HG03521 (cell line): ENCODE measurements around the gene FMN1.

ENCODE experiments used
- ATAC-seq: cut with Tn5 transposase; IDR thresholded peaks from one replicate; pipeline ENCODE4 v1.9.1; 2021; ENCODE audit warnings: mild to moderate bottlenecking, moderate library complexity; ENCODE audit not compliant: unreplicated experiment

The FMN1 gene

DNA sequence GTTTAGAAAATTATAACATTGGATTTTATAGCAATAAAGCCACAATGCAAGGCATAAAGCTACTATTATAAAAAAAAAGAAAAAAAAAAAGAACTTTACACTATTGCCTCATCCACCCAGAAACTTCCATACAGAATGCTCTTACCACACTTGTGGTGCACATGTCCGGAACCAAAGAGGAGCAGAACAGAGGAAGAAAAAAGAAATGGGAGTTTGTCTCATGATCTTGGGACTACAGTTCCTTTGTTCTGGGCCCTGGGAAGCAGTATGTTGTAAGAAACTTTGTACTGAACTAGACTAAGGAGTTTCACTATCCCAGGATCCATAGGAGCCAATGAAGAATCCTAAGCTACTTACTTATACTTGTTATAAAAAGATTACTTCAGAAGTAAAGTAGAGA is 36.1 kb downstream of the FMN1 start:
- no peak for ATAC-seq

DNA sequence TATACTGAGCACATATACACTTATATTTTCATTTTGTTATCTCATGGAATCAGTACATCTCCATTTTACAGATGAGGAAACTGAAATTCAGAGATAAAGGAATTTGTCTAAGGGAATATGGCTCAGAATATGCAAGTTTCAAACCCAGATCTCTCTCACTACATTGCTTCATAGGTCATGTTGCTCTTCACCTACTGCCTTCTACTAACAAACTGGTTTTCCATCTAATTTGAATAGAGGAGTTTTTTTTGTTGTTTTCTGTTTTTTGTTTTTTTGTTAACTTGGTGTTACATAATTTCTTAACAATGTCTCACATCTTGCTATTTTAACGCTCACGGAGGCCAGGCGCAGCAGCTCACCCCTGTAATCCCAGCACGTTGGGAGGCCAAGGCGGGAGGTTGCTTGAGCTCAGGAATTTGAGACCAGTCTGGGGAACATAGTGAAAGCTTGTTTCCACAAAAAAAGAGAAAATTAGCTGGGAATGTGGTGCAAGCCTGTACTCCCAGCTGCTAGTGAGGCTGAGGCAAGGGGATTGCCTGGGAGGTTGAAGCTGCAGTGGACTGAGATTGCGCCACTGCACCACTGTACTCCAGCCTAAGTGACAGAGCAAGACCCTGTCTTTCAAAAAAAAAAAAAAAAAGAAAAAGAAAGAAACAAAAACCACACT is 37.0 kb downstream of the FMN1 start:
- ATAC-seq, result no peak

DNA sequence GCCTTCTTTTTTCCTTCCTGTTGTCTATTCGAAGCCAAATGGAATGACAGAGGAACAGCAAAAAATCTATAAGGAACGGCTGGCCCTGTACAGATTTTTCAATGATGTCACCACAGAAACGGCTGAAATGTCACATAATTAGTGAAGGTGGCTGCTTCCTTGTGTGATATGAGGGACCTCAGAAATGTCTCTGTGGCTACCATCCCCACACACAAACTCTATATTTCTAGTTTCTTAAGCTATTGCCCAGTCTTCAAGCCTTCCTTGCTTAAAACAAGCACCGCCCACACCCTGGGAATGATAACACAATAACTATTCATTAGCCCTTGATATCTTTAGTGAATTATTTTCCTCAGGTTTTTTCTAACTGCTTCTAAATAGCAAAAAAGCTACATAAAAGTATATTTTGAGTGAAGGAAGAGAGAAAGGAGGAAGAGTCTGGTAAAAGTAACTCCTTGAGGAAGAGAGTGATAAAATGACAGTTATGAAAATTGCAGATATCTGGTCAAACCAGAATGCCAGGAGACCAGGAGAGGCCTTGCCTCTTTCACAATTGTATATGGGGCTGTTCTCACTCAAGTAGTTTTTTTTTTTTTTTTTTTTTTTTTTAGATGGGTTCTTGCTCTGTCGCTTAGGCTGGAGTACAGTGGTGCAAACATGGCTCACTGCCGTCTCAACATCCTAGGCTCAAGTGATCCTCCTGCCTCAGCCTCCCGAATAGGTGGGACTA is 38.7 kb downstream of the FMN1 start:
- ATAC-seq, result no peak

DNA sequence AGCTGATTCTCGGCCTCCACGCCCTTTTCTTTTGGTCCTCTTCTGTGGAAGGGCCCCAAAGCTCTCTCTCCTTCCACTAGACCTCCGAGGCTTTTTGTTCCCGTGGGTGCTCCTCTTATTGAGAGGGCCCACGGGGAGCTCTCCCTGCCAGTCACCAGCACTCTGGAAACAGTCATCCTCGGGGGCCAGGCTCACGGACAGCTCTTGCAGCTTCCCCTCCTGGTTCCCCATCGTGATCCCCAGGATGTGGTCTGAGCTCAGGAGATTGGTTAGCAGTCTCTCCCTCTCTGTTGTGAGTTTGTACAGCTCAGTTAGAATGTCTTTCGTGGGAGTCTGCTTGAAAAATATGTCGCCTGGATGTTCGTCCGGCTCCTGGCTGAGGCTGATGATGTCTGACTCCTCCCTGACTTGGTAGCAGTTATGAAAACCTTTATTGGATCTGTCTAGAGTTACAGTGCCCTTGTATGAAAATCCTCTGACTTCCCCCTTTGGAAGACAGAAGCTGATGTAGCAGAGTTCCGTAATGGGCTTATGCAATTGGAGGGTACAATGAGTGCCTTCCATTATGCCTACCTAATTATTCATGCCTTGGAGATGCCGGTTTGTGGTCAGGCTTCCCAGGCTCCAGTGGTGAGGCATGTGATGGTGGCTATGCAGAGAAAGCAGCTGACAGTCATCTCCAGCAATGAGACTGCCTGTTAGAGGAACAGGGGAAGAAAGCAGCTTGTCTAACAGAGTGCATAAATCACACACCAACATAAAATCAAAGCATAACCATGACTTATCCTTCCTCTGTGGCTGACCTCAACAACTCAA is 40.0 kb downstream of the FMN1 start:
- no peak for ATAC-seq

DNA sequence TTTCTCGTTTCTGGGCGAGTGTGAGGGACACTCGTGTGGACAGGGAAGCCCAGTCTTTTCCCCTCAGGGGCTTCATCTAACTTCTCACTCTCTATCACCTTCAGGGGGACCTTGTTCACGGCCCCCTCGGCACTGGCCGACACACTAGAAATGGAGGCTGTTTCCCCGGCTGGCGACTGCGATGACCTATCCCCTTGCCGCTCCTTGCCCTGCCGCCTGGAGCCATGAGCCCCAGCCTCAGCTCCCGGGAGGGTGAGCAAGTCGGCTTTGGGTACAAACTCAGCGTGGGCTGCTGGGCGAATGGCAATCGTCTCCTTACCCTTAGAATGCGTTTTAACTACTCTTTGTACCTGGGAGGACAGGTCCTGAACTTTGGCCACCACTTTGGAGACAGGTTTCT is 41.0 kb downstream of the FMN1 start:
- ATAC-seq, result no peak

DNA sequence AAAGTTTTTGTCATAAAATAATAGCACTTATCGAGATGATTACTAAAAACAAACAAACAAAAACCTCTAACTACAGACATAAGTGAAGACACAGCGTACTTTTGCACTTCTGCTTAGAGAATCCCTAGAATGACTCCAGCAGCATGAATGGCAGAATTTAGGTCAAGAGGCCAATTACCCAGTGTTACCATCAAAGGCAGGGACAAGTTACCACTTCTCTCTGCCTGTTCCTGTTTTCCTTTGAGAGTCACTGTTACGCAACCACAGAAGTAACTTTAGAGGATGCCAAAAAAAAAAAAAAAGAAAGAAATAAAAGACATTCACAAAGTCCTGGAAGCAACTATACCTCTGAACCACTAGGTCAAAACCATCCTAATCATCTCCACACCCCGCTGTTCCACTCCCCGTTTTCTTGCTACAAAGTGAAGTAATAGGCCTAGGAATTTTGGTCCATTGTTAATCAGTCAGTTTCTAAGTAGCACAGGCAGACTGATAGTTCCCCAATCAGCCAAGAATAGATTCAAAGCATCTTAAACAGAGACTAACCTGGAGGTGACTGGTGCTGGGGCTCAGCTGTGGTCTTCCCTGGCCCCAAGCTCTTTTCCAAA is 41.9 kb downstream of the FMN1 start:
- ATAC-seq, result no peak

DNA sequence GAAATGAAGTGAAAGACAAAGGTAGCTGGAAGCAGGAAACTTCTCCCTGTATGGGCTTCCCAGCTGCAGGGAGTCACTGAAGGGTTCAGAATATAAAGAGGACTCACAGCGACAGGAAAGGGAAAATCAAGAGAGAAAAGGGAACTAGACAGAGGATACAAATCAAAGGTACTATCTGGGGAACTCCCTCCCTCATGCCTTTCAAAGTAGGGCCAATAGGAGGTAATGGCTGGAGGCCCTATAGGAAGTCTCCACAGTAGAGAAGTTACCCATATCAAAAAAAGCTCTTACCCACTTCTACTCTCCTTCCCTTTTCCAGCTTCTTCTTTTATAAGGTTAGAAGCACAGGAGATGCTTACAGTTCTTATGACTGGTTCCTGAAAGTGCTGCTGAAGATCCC is 43.5 kb downstream of the FMN1 start:
- ATAC-seq, result no peak

DNA sequence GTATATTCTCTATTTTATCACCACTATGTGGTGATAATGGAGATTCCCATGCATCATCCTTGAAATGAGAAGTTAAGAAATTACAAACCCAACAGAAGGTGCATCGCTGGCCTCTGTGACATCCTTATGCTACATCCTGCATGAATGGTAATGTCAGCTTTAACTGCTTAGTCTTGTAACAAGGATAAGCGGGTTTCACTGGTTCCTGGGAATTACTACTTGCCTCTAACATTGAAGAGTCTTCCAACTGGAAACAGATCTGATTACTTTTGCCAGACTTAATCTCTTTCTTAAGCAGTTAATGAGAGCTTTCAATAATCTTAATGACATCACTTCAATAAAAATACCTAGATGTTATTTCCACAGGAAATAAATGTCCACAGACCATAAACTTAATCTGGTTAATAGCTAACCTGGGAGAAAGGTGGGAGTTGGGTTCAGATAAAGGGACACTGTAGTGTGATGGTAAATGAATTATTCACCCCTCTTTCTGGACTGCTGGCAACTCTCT is 44.0 kb downstream of the FMN1 start:
- ATAC-seq, result no peak

DNA sequence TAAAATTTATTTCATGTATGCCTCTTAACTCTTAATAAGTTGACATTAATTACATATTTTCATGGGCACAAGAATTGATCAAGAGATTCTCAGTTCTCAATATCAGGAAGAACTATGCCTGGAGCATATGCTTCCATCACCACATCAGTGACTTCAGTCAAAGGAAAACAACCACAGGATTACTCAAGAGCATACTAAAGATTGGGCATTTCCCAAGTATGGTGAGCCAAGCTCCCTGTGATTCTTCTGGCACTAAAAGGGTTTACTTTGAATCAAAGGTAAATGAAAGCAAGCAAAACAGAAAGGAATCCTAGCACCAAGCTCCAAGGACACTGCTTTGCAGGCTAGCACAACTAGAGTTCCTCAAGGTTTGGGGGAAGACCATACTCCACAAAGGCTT is 44.6 kb downstream of the FMN1 start:
- no peak for ATAC-seq

DNA sequence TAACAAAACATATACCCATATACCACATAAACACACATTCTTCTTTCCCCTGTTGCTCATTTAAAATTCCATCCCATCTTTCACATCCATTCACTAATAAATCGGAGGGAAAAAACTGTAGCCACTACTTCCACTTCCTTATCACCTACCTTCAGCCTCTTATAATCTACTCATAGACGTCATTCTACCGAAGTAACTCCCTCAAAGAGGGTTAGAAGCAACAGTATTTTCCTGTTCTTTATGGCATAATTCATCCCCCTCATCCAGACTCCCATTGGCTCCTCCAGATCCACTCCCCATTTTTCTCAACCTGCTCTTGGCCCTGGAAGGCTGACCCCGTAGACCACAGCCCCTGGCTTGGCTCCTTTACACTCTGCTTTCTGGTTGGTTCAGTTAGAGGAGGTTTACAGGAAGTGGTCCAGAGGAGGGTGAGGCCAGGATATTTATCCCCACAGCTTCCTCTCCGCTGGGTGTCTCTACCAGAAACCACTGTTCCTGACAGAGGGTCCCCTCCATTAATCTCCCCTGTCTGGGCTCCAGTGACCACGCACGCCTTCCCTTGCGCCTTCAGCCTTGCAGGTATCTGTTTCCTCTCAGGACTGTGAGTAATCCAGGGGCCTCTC is 46.3 kb downstream of the FMN1 start:
- no peak for ATAC-seq

DNA sequence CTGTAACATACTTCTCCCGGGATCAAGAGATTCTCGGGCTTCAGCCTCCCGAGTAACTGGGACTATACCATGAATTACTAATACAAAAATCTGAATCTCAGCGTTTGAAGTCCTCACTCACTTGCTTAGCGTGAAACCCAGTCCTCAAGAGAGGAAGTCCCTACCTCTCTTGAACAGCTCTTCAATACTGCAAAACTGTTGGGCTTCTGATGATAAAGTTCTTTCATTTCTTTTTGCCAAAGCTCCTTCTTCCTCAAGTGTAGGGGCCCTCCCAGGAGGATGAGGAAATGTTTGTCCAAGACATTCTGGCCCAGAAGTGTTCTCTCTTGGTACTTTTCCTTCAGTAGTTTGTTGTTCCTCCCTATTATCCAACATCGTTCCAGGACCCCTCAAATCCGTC is 48.5 kb downstream of the FMN1 start:
- no peak for ATAC-seq

DNA sequence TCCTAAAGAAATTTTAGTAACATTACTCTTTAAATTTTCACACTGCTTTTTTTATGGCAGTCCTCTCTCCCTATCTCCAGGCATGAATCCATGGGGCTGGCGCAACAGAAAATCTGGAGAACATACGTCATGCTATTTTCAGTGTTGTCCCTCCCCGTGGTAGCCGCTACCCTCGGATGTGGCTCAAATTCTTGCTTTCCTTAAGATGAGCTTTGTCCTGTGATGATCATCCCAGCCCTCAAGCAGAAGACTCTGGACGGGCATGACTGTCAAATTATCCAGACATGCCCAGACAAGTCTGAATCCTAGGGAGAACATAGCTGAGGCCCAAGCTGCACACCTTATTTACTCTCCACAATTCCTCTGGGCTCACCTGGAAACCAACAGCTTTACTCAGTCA is 49.1 kb downstream of the FMN1 start:
- ATAC-seq, result no peak

DNA sequence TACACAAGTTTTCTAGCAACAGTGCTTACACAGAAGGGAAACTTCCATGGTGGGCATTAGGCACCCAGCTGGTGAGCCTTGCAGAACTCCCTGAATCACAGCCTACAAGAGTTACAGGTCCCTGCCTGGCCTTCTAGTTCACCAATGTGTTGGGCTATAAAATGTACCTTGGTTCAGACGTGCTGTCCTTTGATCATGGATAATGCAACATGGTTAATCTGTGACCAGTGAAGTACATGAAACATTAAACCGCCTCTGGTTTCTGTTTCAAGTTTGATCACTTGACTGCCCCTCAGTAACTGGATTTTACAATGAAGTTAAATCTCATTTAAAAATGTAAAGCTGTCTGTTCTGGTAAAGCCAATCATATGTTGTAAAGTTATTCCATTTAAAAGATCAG is 51.8 kb downstream of the FMN1 start:
- ATAC-seq, result peak; percentile 56

DNA sequence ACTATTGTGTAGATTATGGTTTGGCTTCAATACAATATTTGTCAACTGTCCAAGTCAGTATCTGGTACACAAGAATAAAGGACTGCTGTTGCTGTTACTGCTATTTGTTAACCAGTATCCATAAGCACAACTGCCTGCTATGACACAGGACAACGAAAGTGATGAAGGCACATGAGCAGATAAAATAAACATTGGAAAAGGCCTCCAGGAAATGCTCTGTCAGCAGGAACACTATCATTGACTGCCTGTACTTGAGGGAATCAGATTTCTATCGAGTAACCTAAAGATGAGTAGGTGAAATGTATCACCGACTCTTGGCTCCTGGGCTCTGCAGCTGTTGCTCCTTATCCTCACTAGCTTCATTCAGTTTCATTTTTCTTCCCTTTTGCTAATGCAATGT is 56.5 kb downstream of the FMN1 start:
- ATAC-seq, result no peak

DNA sequence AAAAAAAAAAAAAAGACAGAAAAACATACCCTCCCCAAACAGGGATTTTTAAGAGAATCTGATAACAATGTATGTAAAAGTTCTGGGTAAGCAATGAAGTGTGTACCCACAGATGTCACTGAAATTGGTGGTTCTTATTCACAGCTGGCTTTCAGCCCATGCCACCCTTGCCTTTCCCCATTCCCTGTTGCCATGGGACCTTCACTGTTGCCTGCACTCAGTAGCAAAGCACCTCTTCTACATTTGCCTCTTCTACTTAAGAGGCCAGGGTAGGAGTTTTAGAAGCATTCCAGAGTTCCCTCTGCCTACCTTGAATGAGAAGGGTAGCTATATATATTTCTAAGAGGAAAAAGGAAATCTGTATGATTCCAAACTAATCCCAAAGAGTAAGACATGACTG is 57.4 kb downstream of the FMN1 start:
- ATAC-seq, result no peak

DNA sequence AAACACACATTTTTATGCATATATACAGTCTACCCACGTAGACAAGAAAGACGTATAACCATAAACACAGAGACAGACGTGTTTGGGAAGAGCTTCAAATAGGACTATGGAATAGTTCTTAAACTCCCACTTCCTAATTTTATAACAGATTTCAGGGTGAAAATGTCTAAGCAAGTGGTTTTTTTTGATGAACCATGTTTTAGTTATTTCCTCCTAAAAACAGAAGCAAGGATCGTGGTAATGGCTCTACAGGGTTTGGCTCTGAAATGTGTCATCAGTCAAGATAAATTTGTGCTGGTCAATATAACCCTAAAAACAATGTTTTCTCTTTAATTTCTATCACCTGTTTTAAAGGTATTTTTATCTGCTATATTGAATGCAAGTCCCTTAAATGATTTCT is 58.2 kb downstream of the FMN1 start:
- no peak for ATAC-seq

DNA sequence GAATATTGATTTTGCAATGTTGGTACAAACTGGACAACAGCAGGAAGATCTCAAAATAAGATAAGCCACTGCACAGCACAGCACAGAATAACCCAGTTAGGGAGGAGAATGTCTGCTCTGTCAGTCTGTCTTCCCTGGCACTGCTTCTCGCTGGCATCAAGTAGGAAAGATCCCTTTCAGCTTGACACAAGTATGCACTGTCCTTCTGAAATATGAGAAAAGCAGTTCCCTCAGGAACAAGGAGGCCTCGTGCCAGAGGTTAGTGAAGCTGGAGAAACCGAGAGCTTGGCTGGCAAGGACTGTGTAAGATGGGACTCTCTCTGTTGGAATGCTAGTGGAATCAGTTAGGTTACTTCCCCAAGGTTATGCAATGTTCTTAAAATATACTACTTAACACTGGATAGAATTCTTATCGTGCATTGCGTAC is 59.1 kb downstream of the FMN1 start:
- ATAC-seq, result no peak

DNA sequence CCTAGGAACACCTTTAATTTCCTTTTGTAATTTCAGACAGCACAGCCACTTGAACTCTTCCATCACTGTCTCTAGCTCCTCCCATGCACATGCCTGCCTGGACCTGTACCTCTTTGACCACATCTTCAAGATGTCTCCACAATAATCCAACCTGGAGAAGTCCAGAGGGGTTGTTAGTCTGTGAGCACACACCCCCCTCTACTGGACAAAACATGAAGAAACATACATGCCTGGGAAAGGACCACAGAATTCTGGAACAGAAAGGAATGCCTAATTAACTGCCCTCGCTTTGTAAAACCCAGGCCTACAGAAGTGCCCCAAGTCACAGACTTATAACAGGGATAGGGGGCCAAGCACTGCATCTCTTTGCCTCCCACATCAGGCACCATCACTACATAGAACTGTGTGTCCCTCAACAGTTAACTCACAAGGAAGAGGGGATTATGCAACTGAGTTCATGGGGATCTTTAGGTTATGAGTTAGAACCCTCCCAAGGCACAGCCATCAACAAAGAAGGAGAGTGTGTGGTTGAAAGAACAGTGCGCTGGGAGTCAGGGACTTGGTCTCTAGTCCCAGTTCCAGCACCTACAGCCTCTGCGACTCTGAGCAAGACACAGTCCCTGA is 61.7 kb downstream of the FMN1 start:
- no peak for ATAC-seq

DNA sequence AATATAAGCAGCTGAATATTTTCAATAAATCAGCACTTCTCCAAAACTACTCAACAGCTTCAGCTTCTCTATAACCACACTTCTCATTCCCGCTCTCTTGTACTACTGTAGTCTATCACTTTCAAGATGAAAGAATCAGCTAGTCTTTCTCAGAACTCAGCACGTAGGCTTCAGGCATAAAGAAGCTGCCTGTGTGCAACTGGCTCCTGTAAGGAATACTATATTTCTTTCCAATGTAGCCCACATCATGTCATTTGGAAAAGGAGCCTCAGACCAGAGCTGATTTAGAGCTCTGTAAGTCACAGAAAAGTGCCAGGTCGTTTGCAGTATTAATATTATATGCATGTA is 62.3 kb downstream of the FMN1 start:
- ATAC-seq, result no peak

DNA sequence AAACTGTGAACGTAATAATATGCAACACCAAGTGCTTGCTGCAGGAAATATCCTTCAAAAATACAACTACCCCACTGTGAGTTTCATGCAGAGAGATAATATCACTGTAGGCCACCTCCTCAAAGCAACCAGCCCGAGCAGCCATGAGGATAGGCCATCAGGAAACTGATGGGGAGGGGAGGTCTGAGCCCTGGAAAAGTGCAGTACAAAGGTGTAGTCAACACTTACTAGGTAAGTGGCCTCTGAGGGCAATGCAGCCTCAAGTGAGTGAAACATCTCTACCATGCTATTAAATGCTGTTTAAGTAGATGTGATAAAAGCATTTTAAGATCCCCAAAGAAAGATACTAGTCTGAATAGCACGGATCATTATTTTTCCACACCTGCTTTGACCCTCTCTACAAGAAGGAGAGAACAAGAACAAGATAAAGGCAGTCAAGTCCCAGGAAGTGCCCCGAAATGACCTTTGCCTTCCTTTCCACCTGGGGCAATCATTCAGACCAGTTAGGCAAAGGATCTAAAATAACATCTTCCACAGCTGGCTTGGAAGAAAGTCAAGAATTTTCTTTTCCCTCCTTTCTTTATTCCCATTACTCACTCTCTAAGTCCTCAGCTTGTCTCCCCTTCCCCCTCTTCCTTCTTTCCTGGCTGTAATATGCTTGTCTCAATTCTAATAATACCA is 62.8 kb downstream of the FMN1 start:
- no peak for ATAC-seq
